DMS153 treated with DMSO at 0.1 percent for 48 hours (cell line): Measurements from ENCODE around the gene WDPCP.
"Not testable (repeated sequence)": the region's sequence is repeated elsewhere in the genome, so short reads cannot be mapped to it uniquely, and the experiment has no call there.

Source experiments
- DNase-seq: peaks from one replicate; lab custom pipeline; 2025; ENCODE audit not compliant: unreplicated experiment; lab: John Stamatoyannopoulos, UW

WDPCP gene

DNA sequence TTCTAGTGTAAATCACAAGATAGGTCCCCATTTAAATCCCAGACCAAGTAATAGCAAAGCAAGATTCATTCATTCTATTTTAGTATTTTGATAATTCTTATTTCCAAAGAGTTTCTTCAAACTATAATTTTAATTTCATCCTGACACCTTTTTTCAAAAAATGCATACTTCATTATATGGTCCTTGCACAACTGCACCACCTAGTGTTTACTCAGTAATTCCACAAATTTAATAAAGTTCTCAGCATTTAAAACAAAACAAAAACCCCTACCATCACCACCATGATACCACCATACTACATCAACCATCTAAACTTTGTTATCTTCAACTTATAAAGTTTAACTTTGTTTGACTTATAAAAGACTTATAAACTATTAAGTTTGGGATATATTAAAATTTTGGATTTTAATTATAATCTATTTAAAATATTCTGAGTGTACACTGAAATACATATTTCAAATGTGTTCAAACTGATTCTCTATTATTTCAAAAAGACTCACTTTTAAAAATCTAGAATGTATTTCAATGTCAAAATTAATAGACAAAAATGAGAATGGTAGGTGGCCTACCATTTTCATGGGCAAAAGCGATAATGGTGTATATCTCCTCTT is 44.2 kb downstream of the WDPCP start:
- DNase-seq = no peak

GRCh38 chr2:63539416-63540162 is 48.7 kb downstream of the WDPCP start:
- no peak for DNase-seq

DNA sequence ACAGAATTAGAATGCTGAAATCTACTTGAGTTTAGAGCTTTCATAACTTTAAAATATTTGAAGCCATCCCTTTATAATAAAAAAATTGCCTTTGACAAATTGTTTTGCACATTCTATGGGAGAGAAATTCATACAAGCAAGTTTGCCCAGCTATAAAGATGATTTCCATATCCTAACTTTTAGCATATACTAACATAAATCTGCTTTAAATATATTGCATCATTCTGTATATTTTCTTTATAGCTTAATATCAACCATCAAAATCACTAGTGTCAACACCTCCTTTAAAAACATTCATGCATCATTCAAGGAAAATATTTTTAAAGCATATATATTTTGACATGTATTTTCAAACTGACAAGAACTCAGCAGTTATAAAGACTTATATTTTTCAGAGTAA is 49.9 kb downstream of the WDPCP start:
- no peak for DNase-seq

GRCh38 chr2:63537306-63537705 is 51.0 kb downstream of the WDPCP start:
- no peak for DNase-seq

DNA sequence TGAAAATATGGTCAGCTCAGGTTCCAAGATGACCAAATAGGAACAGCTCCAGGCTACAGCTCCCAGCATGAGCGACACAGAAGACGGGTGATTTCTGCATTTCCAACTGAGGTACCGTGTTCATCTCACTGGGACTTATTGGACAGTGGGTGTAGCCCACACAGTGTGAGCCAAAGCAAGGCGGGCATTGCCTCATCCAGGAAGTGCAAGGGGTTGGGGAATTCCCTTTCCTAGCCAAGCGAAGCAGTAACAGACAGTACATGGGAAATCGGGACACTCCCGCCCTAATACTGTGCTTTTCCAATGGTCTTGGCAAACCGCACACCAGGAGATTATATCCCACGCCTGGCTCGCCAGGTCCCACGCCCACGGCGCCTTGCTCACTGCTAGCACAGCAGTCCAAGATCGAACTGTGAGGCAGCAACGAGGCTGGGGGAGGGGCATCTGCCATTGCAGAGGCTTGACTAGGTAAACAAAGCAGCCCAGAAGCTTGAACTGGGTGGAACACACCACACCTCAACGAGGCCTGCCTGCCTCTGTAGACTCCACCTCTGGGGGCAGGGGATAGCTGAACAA is 57.5 kb downstream of the WDPCP start:
- DNase-seq = no peak

DNA sequence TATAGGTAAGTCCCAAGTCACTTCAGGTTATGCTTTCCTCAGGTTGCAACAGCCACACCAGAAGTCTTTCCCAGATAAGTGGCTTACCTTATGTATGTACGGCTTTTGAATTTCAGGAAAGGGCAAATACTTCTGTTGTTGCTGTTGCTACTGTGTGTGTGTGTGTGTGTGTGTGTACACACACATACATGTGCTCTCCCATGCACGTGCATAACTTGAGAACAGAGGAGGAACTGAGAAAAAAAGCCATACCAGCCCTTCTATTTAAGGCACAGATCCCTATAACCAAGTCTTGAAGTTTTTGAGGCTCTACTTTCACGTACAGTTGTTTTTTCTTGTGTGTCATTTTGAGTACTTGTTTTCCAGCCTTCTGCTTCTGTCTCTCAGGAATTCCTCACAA is 62.4 kb downstream of the WDPCP start:
- no peak for DNase-seq

DNA sequence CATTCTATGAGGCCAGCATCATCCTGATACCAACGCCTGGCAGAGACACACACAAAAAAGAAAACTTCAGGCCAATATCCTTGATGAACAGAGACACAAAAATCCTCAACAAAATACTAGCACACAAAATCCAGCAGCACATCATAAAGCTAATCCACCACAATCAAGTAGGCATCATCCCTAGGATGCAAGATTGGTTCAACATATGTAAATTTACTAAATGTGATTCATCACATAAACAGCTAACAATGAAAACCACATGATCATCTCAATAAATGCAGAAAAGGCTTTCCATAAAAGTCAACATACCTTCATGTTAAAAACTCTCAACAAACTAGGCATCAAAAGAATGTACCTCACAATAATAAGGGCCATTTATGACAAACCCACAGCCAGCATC is 65.3 kb downstream of the WDPCP start:
- no peak for DNase-seq

- DNase-seq = no peak
Observed at GRCh38 chr2:63520793-63521192, 67.5 kb downstream of the WDPCP start.

- no peak for DNase-seq
Observed at GRCh38 chr2:63514781-63515180, 73.5 kb downstream of the WDPCP start.

DNA sequence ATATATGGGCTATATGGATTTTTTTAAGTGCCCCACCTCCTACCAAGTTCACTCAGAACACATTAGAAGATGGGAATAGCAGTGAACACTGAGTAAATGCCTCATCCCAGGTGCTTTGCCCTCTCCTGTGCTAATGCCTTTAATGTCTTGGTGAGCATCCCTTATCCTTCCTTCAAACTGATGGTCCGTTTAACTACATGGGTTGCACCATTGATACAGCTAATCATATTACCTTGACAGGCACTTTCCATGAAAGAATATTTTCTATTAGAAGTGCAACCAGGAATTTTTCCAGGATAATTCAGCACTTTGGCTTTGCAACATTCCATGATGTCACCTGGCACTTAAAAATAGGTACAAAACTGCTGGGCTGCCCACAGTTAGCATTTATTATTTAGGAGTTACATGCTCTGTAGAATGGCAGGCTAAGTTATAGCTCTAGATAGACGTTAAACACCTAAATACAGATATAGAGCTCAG is 74.0 kb downstream of the WDPCP start:
- no peak for DNase-seq

DNA sequence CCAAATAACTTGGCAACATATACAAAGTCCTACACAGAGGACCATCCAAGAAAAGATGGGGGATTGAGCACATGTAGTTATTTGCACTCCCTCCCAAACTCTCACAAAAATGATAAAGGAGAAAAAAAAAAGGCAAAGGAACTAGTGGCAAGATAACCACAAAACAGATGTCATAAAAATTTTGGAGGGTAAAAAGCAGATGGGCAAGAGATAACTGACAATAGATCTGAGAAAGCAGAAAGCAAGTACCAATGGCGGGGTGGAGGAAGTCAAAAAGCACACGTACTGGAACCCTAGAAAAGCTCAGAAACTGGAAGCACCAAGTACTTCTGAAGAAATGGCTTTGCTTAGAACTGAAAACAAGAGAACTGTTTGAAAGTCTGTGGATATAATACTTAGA is 82.0 kb downstream of the WDPCP start:
- DNase-seq = no peak

- no peak for DNase-seq
Observed at GRCh38 chr2:63503818-63504217, 84.5 kb downstream of the WDPCP start.

DNA sequence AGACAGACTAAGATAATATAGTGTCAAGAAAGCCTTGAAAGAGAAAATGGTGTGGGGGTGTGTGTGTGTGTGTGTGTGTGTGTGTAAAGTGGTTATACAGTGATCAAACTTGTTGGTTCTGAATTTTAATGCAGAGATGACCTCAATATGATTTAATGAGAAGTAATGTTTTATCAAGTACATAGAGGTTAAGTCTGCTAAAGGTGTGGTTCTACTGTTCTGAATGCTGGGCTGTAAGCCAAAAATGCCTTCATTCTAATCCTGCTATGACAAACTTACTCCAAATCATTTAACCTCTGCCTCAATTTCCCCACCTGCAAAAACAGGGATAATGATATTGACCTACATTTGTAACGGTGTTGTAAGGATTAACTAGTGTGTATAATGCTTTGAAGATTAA is 87.9 kb downstream of the WDPCP start:
- DNase-seq = no peak

DNA sequence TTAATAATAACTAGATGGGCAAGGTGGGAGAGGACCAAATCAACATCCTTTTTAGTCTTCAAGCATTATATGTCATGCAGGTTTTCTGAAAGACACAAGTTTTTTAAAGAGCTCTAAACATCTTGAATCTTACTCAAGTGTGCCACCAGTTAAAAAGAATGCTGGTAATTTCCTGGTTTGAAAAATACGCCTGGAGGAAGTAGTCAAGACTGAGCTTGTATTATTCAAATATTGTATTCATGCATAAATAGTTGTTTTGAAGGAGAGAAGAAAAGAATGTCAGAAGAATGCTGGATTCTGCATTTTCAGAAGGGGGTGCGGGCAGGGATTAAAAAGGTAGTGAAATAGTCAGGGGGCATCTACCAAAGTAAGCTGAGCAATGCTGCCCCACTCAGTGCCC is 90.7 kb downstream of the WDPCP start:
- DNase-seq = no peak

DNA sequence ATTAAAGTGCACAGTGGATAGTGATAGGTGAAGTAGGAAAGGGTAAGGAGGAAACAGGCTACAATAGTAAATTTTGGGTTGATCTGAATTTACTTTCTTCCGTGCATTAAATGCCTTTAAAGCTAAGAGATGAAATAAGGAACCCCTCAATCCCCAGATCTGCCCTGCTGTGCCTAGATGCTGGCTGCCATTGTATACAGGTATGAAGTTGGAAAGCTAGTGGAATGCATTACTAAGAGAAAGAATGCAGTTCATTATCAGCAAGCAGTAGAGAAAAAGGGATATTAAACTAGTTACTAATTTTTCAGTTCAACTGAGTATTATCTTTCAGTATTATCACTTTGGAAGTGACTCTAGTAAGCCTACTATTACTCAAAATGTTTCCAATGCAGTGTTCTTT is 93.3 kb downstream of the WDPCP start:
- DNase-seq = no peak

DNA sequence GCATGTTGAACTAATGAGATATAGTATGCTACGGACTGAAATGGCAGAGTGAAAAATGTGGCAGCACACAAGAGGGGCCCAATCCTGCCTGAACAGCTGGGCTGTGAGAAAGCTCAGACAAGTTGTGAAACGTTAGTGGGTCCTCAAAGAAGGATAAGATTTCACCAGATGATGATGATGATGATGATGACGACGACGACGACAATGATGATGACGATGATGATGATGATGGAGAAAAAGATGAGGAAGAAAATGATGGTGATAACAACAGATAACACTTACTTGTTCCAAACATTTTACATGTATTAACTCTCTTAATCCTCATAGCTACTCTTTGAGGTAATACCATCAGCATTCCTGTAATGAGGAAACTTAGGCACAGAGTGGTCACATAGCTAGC is 94.2 kb downstream of the WDPCP start:
- no peak for DNase-seq

DNA sequence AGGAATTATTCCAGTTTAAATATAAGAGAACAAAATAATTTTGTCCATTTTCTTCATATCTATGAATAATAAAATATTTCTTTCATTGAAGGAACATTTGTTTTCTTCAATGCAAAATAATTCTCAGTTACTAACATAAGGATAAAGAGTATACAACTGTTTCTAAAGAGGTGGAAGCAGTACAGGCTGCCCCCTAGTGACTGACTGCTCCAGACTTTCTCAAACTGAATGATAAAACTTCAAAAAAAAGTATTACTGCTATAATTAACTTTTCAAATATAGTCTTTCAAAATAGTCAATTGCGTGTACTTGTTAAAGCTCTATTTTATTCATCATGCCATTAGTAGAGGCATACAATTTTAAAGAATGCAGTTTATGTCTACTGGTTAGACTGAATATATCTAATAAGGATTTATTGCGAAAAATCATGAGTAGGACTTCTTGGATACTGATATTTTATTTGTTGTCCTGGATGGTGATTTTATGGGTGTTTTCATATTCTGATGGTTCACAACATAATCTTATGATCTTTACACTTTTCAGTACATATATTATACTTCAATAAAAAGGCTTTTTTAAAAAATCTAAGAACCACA is 100.1 kb downstream of the WDPCP start:
- DNase-seq = peak; percentile 2

DNA sequence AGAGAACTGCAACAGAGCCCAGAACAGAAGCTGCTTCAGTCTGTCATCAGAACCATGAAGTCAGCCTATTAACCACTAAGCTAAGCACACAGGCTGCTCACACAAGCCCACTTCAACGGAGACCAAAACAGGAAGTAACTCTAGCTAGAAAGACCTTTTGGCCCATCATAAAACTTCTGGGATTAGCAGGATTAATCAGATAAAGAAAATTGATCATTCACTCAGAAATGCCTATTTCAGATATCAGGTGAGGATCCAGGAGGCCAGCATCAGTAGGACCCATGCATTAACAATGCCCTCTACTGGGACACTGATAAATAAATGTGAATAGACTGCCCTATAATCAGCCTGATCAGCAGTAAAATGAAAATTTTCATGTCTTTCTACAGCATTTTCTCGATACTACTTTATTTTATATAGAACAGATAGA is 101.4 kb downstream of the WDPCP start:
- no peak for DNase-seq

- DNase-seq = no peak
Observed at GRCh38 chr2:63484901-63485300, 103.4 kb downstream of the WDPCP start.

DNA sequence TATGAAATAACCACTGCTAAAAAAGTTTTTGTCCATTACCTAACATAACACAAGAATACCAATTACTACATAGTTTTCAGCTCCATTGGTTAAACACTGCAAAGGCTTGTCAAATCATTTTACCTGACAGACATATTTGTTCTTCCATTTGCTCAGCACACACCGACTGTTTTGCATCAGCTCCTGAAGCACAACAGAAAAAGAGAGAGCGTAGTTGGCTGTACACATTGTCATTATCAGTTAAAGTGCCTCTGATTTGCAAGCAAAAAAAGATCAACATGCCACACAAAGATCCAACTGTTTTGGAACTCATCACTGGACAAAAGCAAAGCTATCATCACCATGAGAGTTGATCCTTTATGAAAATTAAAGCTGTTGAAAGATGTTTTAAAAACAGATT is 103.8 kb downstream of the WDPCP start:
- no peak for DNase-seq

DNA sequence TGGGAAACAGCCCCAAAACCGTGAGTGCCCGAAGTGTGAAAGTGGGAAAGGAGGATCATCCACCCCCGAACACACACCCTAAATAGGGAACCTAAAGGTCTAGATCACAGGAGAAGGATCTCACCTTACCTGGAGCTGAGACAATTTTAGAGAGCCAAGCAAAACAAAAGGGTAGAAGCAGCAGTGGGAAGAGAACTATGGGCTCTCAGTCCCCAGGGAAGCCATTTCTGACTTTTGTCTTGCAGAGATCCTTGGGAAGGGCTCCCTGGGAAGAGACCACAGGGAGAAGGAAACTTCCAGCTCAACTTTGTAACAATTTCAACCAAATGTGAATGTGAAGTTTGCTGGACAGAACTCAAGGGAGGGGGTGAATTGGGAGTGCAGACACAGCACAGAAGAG is 110.6 kb downstream of the WDPCP start:
- DNase-seq = no peak

DNA sequence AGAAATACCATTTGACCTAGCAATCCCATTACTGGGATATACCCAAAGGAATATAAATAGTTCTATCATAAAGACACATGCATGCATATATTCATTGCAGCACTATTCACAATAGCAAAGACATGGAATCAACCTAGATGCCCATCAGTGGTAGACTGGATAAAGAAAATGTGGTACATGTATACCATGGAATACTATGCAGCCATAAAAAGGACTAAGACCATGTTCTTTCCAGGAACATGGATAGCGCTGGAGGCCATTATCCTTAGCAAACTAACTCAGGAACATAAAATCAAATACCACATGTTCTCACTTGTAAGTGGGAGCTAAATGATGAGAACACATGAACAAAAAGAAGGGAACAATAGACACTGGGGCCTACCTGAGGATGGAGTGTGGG is 119.0 kb downstream of the WDPCP start:
- DNase-seq = not testable (repeated sequence)
